Hindlimb muscle (tissue), 1 donor: ENCODE results near the gene GRM6. TPM values are rescaled to one million over a fixed set of nuclear protein-coding genes. Genes with fewer than 3 reads are reported as not detected.

Source experiments
- DNase-seq: peaks from one replicate; pipeline ENCODE4 v3.0.0-alpha.2; 2013
- polyA plus RNA-seq: library from polyadenylated mRNA; unstranded; fragments of 120-200 nt; gene quantifications from one replicate; pipeline ENCODE4 v1.2.1, GENCODE V29; 2013; ENCODE audit not compliant: insufficient read length

The GRM6 gene
- polyA plus RNA-seq, 1 donor: 0.72 TPM

- DNase-seq: no peak
Observed at GRCh38 chr5:178983728-178984127, 11.4 kb downstream of the GRM6 start.

- DNase-seq: no peak
Observed at GRCh38 chr5:178982941-178983340, 12.2 kb downstream of the GRM6 start.

DNA sequence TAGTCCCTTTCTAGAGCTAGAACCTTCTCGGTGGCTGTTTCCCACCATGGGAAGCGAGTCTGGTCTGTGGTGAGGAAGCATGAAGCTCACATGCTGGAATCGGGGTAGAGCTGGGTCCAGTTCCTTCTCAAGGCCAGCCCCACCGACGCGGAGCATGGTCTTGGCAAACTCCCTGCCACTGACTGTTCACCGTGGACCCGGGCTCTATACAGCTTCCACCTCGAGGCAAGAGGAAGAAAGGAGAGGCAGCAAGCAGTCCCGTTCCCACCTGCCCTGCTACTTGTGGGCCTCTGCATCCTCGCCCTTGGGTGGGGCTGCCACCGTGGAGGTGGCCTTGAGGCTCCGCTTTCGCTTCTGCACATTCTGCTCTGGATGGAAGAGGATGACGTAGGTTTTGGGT, 13.7 kb downstream of the GRM6 start:
- DNase-seq: no peak

- DNase-seq: no peak
Observed at GRCh38 chr5:178965465-178966055, 29.6 kb downstream of the GRM6 start.

- peak; percentile 52 for DNase-seq
Observed at GRCh38 chr5:178941361-178941760, 53.8 kb downstream of the GRM6 start.

- DNase-seq: peak; percentile 95
Observed at GRCh38 chr5:178940569-178941360, 54.4 kb downstream of the GRM6 start, which contains the start of gene ZNF454. Gene ZNF454, plus strand, starts transcription at chr5:178941198. Its CDS starts 1,594 bp downstream, at chr5:178942792.

DNA sequence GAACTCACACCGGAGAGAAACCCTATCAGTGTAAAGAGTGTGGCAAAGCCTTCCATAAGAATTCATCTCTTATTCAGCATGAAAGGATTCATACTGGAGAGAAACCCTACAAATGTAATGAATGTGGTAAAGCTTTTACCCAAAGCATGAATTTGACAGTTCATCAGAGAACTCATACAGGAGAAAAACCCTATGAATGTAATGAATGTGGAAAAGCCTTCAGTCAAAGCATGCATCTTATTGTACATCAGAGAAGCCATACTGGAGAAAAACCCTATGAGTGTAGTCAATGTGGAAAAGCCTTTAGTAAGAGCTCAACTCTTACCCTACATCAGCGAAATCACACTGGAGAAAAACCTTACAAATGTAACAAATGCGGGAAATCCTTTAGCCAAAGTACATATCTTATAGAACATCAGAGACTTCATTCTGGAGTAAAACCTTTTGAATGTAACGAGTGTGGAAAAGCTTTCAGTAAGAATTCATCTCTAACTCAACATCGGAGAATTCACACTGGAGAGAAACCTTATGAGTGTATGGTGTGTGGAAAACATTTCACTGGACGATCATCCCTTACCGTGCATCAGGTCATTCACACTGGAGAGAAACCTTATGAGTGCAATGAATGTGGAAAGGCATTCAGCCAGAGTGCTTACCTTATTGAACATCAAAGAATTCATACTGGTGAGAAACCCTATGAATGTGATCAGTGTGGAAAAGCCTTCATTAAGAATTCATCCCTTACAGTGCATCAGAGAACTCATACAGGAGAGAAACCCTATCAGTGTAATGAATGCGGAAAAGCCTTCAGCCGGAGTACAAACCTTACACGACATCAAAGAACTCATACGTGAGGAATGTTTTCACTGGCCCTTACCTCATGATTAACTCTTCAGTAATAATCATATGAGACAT, 63.0 kb downstream of the GRM6 start:
- no peak for DNase-seq

Other genes starting within 250 kb of the GRM6 start
- gene ZNF354B, start 135.4 kb downstream of the GRM6 start, polyA plus RNA-seq: 13.9 TPM
- 2.4 TPM for gene ZFP2, start 99.4 kb downstream of the GRM6 start, polyA plus RNA-seq
- gene ZNF454, start 54.1 kb downstream of the GRM6 start, polyA plus RNA-seq: 3.1 TPM
- gene ZNF879, start 28.5 kb upstream of the GRM6 start, polyA plus RNA-seq: 3.4 TPM
- 6.7 TPM for gene ZNF354C, start 65.1 kb upstream of the GRM6 start, polyA plus RNA-seq